Limb (tissue), 2 donors: ENCODE data around the gene PDZRN3.
A peak's percentile ranks its signal among the peaks of the same experiment; 100 is the strongest.

Experiments used
- DNase-seq, 2 donors: peaks; one replicate each; pipeline ENCODE4 v3.0.0-alpha.2; 2016; ENCODE audit errors: extremely low spot score in 2 of 2

Gene PDZRN3

DNA sequence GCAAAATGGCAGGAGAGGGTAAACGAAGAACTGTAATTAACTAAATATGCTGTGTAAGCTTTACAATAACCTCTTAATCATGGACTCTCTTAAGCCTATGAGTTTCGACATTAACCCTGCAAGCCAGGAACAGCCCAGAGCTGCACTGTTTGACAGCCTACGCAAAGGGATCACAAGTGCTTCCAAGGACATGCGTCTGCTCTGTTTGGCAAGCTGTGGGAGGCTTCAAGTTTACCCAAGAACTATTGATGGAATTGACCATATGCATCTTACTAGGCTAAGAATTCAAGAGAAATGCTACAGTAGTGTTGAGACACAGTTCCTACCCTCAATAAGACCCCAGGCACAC is 66.0 kb downstream of the PDZRN3 start:
- DNase-seq, result no peak

- no peak for DNase-seq
Observed at GRCh38 chr3:73557986-73558726, 66.6 kb downstream of the PDZRN3 start.

DNA sequence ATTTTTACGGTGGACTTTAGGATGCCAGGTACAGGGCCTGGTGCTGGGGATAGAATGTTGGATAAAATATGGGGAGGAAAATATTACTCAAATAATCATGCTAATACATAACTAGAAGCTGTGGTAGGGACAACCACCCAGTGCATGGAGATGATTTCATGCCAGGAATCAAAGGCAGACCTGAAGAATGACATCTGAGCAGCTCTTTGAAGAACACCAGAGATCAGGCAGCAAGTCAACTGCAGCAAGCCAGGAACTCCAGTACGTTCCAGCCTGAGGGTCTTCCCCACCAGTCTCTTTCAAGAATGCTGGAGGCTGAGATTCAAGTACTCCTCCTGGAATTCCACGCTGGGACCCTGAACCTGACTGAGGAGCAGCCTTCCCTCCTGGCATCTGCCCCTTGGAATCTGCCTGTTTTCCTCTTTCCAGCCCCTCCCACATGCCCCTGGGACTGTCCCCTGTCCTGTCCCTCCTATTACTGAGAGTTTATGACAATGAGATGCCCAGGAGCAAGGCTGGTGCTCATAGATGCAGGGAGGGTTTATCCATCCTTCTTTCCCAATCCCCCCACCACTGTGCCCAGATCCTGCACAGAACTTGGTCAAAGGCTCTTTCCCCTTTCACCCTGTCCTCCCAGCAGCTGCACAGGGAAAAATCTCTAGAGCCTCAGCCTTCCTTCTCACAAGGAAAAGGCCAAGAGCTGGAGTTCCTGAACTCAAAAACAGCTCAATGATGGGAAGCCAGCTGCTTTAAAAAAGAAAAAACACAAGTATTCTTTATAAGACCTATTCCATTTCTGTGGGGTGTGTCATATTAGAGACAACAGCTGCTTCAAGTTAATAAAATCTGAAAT is 68.0 kb downstream of the PDZRN3 start:
- DNase-seq, result peak; percentile 41 to 71

DNA sequence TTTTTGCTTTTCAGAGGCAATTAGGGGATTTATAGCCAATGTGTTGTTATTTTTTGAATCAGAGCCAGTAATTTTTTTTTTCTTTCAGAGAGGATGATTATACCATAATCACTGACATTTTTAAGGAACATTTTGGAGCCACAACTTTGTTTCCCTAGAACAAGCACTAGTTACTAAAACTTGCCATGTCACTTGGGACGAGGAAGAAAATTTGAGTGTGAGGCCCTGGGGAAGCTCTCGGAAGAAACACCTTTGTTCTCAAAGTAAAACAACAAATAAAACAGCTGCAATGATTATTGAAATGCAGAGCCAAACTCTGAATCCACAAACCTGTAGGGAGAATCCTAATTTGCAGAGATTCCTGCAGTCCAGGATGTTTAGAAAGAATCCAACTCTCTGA is 69.7 kb downstream of the PDZRN3 start:
- no peak for DNase-seq

GRCh38 chr3:73552700-73553099 is 72.0 kb downstream of the PDZRN3 start:
- DNase-seq, result no peak

DNA sequence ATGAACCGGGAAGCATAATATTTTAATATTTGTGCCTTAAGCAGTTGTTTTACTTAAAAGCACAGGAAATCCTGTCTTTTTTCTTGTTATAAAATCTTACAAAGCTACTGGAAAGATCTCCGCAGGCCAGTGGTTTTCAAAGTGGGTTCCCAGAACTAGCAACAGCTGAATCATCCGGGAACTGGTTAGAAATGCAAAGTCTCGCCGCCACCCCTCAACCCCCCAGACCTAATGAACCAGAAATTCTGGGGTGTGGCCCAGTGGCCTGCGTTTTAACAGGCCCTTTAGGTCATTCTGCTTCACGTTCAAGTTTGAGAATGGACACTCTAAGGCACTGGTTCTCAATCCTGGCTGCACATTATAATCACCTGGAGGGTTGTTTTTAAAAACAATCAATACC is 74.7 kb downstream of the PDZRN3 start:
- DNase-seq, result no peak

DNA sequence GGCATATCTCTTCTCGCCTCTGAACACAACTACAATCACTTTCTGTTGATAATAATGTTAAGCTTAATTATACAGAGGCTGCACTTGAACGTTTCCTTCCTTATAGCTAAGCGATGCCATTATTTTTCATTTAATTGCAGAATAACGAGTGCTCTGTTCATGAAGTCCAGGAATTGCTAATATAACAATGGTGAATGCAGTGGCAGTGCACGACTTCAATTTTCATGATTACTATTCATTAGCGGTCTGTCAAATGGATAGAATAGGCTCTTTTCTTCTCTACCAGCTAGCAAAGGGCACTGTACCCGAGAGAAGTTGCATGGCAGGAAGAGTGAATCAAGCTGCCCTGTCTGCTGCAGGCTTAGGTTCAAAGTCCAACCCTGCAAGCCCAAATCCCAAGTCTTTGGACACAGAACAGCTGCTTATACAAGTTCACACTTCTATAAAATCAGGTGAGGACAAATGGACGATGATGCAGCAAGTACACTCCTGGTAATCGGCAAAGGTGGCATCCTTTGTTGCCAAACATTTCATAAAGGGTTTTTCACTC is 75.6 kb downstream of the PDZRN3 start:
- DNase-seq, result no peak

GRCh38 chr3:73548436-73548835 is 76.3 kb downstream of the PDZRN3 start:
- DNase-seq, result no peak

- peak in 1 of 2 donors; percentile 77 for DNase-seq
Observed at GRCh38 chr3:73547427-73548248, 77.1 kb downstream of the PDZRN3 start.

DNA sequence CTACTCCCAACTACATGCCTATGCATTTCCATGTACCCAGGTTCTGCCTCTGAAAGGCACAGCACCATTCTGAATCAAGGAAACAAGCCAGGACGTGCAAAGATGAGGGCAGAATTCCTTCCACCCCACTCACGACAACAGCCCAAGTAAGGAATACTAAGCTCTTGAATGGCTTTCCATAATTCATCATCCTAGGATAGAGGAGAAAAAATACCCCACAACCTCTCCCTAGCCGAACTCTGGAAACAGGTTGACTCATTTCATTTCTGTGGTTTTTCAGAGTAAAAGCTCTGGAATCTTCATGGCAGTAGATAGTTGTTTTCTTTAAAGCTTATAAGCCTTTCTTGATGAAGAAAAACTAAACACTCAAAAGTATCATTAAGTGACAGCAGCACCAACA is 77.8 kb downstream of the PDZRN3 start:
- DNase-seq, result no peak

DNA sequence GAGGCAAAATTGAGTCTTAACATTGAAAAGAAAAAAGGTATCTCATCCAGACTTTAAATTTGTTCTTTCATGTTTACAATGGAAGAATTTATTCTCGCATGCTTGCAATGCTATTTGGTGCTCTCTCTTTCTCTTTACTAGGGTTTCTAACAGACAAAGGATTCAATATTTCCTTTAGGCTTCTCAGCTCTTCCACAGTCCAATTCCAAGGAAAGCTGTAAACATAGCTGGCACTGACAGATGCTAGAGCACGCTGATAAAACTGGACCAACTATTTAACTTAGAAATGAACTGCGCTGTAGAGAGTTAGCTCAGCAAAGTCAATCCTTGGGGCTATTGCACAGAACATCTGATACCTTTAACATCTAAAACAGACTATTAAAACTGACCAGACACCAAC is 81.3 kb downstream of the PDZRN3 start:
- DNase-seq, result no peak

- no peak for DNase-seq
Observed at GRCh38 chr3:73542136-73542535, 82.6 kb downstream of the PDZRN3 start.

DNA sequence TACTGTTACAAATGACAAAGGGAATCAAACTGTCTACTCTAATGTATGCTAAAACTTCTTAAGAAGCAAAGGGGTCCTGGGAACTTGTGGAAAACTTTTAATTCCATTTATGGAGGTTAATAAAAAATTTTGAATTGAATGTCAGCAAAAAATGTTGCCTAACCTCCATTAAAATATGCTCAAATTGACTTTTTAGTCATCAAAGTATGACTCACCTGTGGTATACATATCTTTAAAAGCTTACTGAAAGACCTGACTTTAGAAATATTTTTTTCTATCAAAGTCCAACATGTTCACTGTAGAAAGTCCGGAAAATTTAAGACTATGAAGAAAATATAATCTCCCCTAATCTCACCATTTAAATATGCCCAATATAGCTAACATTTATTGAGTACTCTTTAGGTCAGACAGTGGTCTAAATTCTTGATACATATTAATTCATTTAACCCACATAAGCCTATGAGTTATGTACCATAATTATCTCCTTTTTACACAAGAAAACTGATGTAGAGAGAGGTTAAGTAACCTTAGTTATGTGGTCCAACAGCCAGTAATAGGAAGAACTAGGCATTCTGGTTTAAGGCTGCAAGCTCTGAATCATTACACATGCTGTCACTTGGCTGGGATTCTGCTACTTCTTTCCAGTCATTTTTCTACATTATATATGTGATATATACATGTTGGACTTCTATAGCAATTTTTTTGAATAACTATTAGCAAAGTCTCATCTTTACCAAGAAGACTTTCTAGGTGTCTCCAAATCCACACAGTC is 83.6 kb downstream of the PDZRN3 start:
- DNase-seq, result no peak

GRCh38 chr3:73538486-73538885 is 86.3 kb downstream of the PDZRN3 start:
- no peak for DNase-seq

DNA sequence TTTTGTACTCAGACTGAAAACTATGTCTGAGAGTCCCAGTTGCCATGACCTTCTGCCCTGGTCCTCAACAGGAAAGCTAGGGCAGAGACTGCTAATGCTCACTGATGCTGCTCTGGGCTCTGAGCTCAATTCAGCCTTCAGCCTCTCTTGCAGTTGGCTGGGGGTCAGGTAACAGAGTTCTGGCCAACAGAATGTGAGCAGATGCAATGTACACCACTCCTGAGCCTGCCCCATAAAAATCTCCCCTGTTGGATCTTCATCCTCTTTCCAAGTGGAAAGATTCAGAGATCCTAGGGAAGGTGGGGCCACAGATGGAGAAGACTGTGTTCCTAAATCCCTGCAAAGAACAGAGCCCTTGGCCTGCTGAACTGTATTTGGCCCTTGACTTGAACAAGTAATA is 87.8 kb downstream of the PDZRN3 start:
- DNase-seq, result no peak

GRCh38 chr3:73536336-73536895 is 88.3 kb downstream of the PDZRN3 start:
- DNase-seq, result no peak

DNA sequence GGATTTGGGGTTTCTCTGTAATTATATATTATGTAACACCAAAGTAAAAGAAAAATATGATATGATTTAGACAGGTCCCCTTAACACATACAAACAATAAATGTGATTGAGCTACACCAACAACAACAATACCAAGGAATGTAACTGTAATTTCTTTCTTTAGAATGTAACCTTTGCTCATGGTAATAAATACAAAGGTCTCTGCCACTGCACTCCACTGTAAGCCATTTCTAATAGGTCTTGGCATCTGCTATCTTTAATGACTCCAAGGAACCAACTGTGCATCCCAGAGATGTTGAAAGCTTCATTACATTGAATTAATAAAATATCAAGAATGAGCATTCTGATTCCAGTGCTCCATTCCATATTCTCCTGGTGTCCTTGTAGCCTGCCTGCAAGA is 88.8 kb downstream of the PDZRN3 start:
- DNase-seq, result no peak

GRCh38 chr3:73535137-73535536 is 89.6 kb downstream of the PDZRN3 start:
- no peak for DNase-seq

- no peak for DNase-seq
Observed at GRCh38 chr3:73530022-73530396, 94.7 kb downstream of the PDZRN3 start.

DNA sequence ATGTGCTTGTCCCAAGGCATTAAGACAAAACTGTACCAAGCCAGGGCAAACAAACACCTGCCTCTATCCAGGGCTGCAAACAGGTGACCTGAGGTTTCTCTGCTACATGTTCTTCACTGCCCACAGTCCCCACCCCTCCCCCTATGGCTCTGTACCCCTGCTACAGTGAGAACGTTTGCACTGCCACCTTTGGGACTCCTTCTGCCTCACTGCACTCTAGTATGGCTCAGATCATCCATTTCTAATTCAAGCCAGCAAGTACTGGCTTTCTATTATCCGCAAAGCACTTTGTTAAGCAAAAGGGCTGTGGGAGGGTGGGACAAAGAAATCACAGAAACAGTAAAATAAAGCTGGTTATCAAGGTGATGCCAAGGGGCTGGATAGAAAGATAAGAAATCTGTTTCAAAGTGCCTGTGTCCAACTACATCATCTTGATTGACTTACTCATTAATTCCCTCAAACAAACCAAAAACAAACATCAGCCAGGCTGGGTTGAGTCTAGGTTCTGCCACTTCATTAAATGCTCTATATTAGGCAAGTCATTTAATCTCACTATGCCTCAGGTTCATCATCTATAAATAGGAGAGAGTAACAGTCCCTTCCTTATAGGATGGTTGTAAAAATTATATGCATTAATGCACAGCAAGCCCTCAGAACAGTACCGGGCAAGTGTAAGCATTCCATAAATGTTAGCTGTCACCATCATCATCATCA is 95.3 kb downstream of the PDZRN3 start:
- DNase-seq, result no peak
